ENCODE results near the gene CDH6.

Gene CDH6

GRCh38 chr5:31366941-31367340, 173.5 kb downstream of the CDH6 start:
- H3K27me3 ChIP-seq: no peaks in the 10 kb centered on the region
- H3K4me3 ChIP-seq (ENCODE audit: low read depth in 1 of 2, low read length in 1 of 2): no peak overlapping the region
- H3K4me1 ChIP-seq (ENCODE audit: control insufficient read depth in 1 of 2, insufficient read depth in 1 of 2, low read depth in 1 of 2, low read length in 1 of 2): no peaks in the 10 kb centered on the region
- H3K9me3 ChIP-seq: no peaks in the 10 kb centered on the region
- TF ChIP-seq CTCF (IDR thresholded peaks at IDR 0.05): no peak
- no peak overlapping the region for H3K27ac ChIP-seq
- H3K36me3 ChIP-seq: no peaks in the 10 kb centered on the region

DNA sequence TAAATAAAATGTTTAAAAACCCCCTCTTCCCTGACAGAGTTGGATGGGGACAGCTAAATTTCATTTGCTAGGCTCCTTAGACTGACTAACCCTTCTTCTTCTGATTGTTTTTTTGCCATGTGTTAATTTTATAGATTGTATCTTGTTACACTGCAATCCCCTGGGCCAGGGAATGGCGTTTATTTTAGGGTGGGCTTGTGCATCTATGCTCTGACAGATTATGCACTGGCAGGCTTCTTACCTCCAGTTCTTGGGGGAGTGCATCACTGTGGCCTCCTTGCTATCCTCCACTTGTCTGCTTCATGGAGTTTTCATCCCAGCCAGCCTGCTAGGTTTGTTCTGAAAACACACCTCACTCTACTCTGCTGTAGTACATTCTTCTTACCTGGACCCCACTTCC, 178.6 kb downstream of the CDH6 start:
- Histone ChIP-seq H3K36me3 (no peaks in the 10 kb centered on the region), H3K4me3 (ENCODE audit: low read depth in 1 of 2, low read length in 1 of 2) (no peak overlapping the region), H3K4me1 (ENCODE audit: control insufficient read depth in 1 of 2, insufficient read depth in 1 of 2, low read depth in 1 of 2, low read length in 1 of 2) (no peaks in the 10 kb centered on the region), H3K27ac (no peak overlapping the region), H3K9me3 (no peaks in the 10 kb centered on the region), H3K27me3 (no peaks in the 10 kb centered on the region)
- TF ChIP-seq CTCF (IDR thresholded peaks at IDR 0.05): no peak

DNA sequence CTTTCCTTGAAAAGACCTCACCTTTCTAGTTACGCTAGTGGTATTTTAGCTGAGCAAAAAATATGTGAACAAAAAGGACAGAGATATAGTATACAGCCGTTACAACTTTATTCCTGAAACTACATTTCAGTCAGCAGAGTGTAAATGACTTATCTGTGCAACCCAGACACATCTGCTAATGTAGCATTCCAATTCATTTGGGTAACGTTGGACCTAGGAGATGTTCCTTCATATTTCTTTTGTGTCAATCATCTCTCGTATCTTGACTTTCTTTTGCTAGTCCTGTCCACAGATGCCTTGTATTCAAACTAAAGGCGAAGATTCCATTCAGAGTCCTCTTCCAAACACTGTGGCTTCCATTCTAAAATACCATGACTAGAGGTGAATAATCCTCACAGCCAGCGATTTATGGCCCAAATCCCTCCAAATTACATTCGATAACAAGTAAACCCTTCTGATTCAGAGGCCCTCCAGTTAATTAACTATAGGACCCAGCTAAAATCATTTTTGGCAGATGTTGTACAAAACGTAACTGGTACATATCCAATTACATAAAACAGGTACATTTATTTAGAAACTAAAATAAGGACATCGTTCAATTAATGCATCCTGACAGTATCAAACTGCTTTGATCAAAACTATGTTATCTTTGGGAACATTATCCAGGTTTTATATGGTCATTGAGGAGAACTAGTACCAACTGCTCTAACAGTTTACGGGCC, 182.7 kb downstream of the CDH6 start:
- H3K4me1 ChIP-seq (ENCODE audit: control insufficient read depth in 1 of 2, insufficient read depth in 1 of 2, low read depth in 1 of 2, low read length in 1 of 2): no peaks in the 10 kb centered on the region
- H3K4me3 ChIP-seq (ENCODE audit: low read depth in 1 of 2, low read length in 1 of 2): no peak overlapping the region
- no peaks in the 10 kb centered on the region for H3K27me3 ChIP-seq
- no peak overlapping the region for H3K27ac ChIP-seq
- no peaks in the 10 kb centered on the region for H3K36me3 ChIP-seq
- no peaks in the 10 kb centered on the region for H3K9me3 ChIP-seq
- no peak for TF ChIP-seq CTCF (IDR thresholded peaks at IDR 0.05)

- no peaks in the 10 kb centered on the region for H3K4me1 ChIP-seq (ENCODE audit: control insufficient read depth in 1 of 2, insufficient read depth in 1 of 2, low read depth in 1 of 2, low read length in 1 of 2)
- no peak overlapping the region for H3K4me3 ChIP-seq (ENCODE audit: low read depth in 1 of 2, low read length in 1 of 2)
- TF ChIP-seq CTCF (IDR thresholded peaks at IDR 0.05): no peak
- H3K9me3 ChIP-seq: no peaks in the 10 kb centered on the region
- H3K36me3 ChIP-seq: no peaks in the 10 kb centered on the region
- H3K27ac ChIP-seq: no peak overlapping the region
- H3K27me3 ChIP-seq: no peaks in the 10 kb centered on the region
These were observed 183.9 kb downstream of the CDH6 start for GRCh38 chr5:31377274-31377946.

GRCh38 chr5:31378136-31378535, 184.7 kb downstream of the CDH6 start:
- Histone ChIP-seq H3K4me3 (ENCODE audit: low read depth in 1 of 2, low read length in 1 of 2) (no peak overlapping the region), H3K36me3 (no peaks in the 10 kb centered on the region), H3K27ac (no peak overlapping the region), H3K27me3 (no peaks in the 10 kb centered on the region), H3K9me3 (no peaks in the 10 kb centered on the region), H3K4me1 (ENCODE audit: control insufficient read depth in 1 of 2, insufficient read depth in 1 of 2, low read depth in 1 of 2, low read length in 1 of 2) (no peaks in the 10 kb centered on the region)
- TF ChIP-seq CTCF (IDR thresholded peaks at IDR 0.05): no peak

Measured in neutrophil (primary cell).